SU-DHL-6 (cell line): ENCODE measurements around the gene NSD1.

Experiments
- CTCF ChIP-seq: fragments of 200-600 bp; sonication (generic); IDR thresholded peaks from one replicate; pipeline ENCODE4 v1.5.1; 2017; ENCODE audit warnings: antibody characterized with exemption, mild to moderate bottlenecking, low read length, moderate library complexity; ENCODE audit not compliant: insufficient read depth, poor library complexity, severe bottlenecking
- EZH2phosphoT487 ChIP-seq: fragments of 200-600 bp; sonication (generic), shearing (Covaris generic); conservative IDR thresholded peaks from 2 replicates; pipeline ENCODE4 v1.6.1; 2018; ENCODE audit warnings: mild to moderate bottlenecking, antibody characterized with exemption, low read length, moderate library complexity, mixed read lengths

GRCh38 chr5:177140312-177140711 lies 6.7 kb downstream of the NSD1 start:
- TF ChIP-seq CTCF (no peak), EZH2phosphoT487 (no peak)
